Right lobe of liver (tissue), 4 donors: ENCODE data around the gene COL16A1.

ENCODE experiments used
- CTCF ChIP-seq, 4 donors: fragments of 200-600 bp in 3 of 4; fragments of 450-650 bp in 1 of 4; IDR thresholded peaks; one replicate each; pipeline versions ENCODE4 v1.5.1 to v1.8.0; 2016 to 2022; ENCODE audit warnings: antibody characterized with exemption in 4 of 4, mild to moderate bottlenecking in 2 of 4
- POLR2A ChIP-seq: fragments of 450-650 bp; IDR thresholded peaks from one replicate; pipeline ENCODE4 v1.6.1; 2017; ENCODE audit warnings: antibody characterized with exemption, mild to moderate bottlenecking
- donor health status: DM: no; HTN: no; CAD: no.
- donor health status: DM: no; HTN: no; CAD: no.
- donor health status: DM: no; HTN: yes; CAD: no.

- TF ChIP-seq CTCF (IDR thresholded peaks at IDR 0.05) (no peak), POLR2A (no peak)
Measured at GRCh38 chr1:31626223-31627207, 77.3 kb downstream of the COL16A1 start.
